WTC11 (cell line): ENCODE data around the gene METTL1.

ENCODE experiments used
- CREB1 ChIP-seq: sonication (generic); formaldehyde crosslinking; IDR thresholded peaks from 2 replicates; pipeline ENCODE4 v1.8.0; 2023; ENCODE audit warnings: mild to moderate bottlenecking, missing genetic modification reagents
- CTCF ChIP-seq: fragments of 200-600 bp; IDR thresholded peaks from 2 replicates; pipeline ENCODE4 v1.8.0; 2022; ENCODE audit warnings: antibody characterized with exemption
- E2F1 ChIP-seq: sonication (generic); formaldehyde crosslinking; IDR thresholded peaks from 2 replicates; pipeline ENCODE4 v1.8.0; 2022; ENCODE audit warnings: mild to moderate bottlenecking, missing genetic modification reagents
- OVOL2 ChIP-seq: fragments of 250-450 bp; sonication (Bioruptor Pico); IDR thresholded peaks from 2 replicates; pipeline ENCODE4 v1.9.0; 2021; ENCODE audit warnings: mild to moderate bottlenecking, borderline replicate concordance
- SP1 ChIP-seq: sonication (generic); formaldehyde crosslinking; conservative IDR thresholded peaks from 2 replicates; pipeline ENCODE4 v1.8.1; 2022; ENCODE audit warnings: missing genetic modification reagents

GRCh38 chr12:57760347-57760982 lies 11.4 kb downstream of the METTL1 start:
- no peak for TF ChIP-seq CTCF
- no peak for TF ChIP-seq CREB1
- TF ChIP-seq SP1 (CRISPR knock-in tag) = no peak
- TF ChIP-seq OVOL2 (CRISPR knock-in tag) = no peak
- TF ChIP-seq E2F1 (CRISPR knock-in tag) = no peak
